NCI-H2196 treated with DMSO at 0.1 percent for 48 hours (cell line): ENCODE results near the gene ANKRD28.

ENCODE experiments used
- DNase-seq: peaks from one replicate; lab custom pipeline; 2025; ENCODE audit not compliant: unreplicated experiment; lab: John Stamatoyannopoulos, UW

The ANKRD28 gene

GRCh38 chr3:15676259-15676658, 121.5 kb downstream of the ANKRD28 start:
- DNase-seq = no peak

- no peak for DNase-seq
Observed at GRCh38 chr3:15673536-15673935, 124.2 kb downstream of the ANKRD28 start.

GRCh38 chr3:15667484-15667883, 130.3 kb downstream of the ANKRD28 start:
- no peak for DNase-seq

GRCh38 chr3:15666277-15666676, 131.5 kb downstream of the ANKRD28 start:
- no peak for DNase-seq

GRCh38 chr3:15665510-15666150, 132.1 kb downstream of the ANKRD28 start:
- no peak for DNase-seq

GRCh38 chr3:15664144-15664543, 133.6 kb downstream of the ANKRD28 start:
- DNase-seq = no peak

- no peak for DNase-seq
Observed at GRCh38 chr3:15660055-15660935, 137.5 kb downstream of the ANKRD28 start.

GRCh38 chr3:15659254-15659975, 138.4 kb downstream of the ANKRD28 start:
- no peak for DNase-seq

GRCh38 chr3:15657016-15657415, 140.8 kb downstream of the ANKRD28 start:
- no peak for DNase-seq

GRCh38 chr3:15656342-15656741, 141.4 kb downstream of the ANKRD28 start:
- DNase-seq = no peak

- DNase-seq = no peak
Observed at GRCh38 chr3:15654891-15655290, 142.9 kb downstream of the ANKRD28 start.

- DNase-seq = no peak
Observed at GRCh38 chr3:15654127-15654526, 143.7 kb downstream of the ANKRD28 start.

GRCh38 chr3:15653321-15653720, 144.5 kb downstream of the ANKRD28 start:
- no peak for DNase-seq

- DNase-seq = no peak
Observed at GRCh38 chr3:15651396-15651795, 146.4 kb downstream of the ANKRD28 start.

GRCh38 chr3:15649858-15650257, 147.9 kb downstream of the ANKRD28 start:
- DNase-seq = no peak

GRCh38 chr3:15649341-15649740, 148.4 kb downstream of the ANKRD28 start:
- DNase-seq = no peak

GRCh38 chr3:15647611-15648167, 150.1 kb downstream of the ANKRD28 start:
- DNase-seq = no peak

- DNase-seq = no peak
Observed at GRCh38 chr3:15646851-15647511, 150.8 kb downstream of the ANKRD28 start.

GRCh38 chr3:15645740-15646501, 151.9 kb downstream of the ANKRD28 start:
- DNase-seq = no peak

GRCh38 chr3:15645246-15645645, 152.5 kb downstream of the ANKRD28 start:
- no peak for DNase-seq
